Measurements from ENCODE around the gene VMAC.
A peak's percentile ranks its signal among the peaks of the same experiment; 100 is the strongest.

DNA sequence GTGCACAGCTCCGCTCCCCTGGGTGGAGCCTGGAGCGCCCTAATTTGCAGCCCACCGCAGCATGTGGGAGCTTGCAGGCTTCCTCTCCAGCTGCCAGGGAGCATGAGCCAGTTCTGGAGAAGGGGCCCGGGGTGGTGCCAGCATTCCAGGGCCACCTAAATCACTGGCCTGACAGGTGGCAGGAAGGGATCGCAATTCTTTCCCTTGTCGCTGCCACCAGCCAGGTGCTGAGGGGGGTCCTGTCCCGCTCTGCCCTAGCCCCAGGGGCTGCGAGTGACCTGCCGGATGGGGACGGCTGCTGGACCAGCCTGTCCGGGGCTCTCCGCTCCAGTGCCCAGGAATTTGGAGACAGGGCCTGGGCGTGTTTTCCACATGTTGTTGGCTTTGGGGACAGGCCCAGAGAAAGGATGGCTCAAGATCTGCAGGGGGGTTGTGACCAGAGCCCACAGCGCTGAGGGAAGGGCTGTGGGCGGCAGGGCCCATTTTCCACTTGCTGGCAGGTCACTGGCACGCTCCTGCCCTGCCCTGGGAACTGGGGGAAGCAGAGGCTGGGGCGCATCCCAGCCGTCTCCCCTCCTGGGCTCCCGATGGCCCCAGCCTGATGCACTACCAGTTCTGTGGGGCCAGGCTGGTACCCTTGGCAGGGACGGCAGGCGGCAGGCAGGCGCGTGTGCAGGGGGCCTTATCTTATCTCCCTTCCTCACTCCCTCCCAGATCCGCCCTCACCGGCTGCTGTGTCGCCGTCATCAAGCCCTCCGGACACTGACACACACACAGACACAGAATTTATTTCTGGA, 10.6 kb upstream of the VMAC start:
- TF ChIP-seq, protein P1, sequence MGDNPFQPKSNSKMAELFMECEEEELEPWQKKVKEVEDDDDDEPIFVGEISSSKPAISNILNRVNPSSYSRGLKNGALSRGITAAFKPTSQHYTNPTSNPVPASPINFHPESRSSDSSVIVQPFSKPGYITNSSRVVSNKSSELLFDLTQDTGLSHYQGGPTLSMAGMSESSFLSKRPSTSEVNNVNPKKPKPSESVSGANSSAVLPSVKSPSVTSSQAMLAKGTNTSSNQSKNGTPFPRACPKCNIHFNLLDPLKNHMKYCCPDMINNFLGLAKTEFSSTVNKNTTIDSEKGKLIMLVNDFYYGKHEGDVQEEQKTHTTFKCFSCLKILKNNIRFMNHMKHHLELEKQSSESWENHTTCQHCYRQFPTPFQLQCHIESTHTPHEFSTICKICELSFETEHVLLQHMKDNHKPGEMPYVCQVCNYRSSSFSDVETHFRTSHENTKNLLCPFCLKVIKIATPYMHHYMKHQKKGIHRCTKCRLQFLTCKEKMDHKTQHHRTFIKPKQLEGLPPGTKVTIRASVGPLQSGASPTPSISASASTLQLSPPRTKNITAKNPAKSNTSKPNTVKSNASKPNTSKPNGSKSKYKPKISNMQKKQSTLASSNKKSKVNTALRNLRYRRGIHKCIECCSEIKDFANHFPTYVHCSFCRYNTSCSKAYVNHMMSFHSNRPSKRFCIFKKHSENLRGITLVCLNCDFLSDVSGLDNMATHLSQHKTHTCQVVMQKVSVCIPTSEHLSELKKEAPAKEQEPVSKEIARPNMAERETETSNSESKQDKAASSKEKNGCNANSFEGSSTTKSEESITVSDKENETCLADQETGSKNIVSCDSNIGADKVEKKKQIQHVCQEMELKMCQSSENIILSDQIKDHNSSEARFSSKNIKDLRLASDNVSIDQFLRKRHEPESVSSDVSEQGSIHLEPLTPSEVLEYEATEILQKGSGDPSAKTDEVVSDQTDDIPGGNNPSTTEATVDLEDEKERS (CRISPR knock-in tag; IDR thresholded peaks at IDR 0.05), result no peak
- TF ChIP-seq CTCF (CRISPR knock-in tag; IDR thresholded peaks at IDR 0.05) (no peak), SNRNP70 (IDR thresholded peaks at IDR 0.05; ENCODE audit: low read depth, low read length) (no peak), SMAD1 (CRISPR knock-in tag; IDR thresholded peaks at IDR 0.05; ENCODE audit: borderline replicate concordance, low read depth) (no peak), ZNF263 (CRISPR knock-in tag; IDR thresholded peaks at IDR 0.05) (no peak), ZSCAN29 (CRISPR knock-in tag; conservative IDR thresholded peaks at IDR 0.05) (no peak), POLR2A (IDR thresholded peaks at IDR 0.05; ENCODE audit: insufficient read depth in 1 of 2, low read depth in 2 of 2, low read length in 2 of 2) (peak in 1 of 2 experiments; percentile 48; a peak in 1 of 4 replicates), HOMEZ (CRISPR knock-in tag; IDR thresholded peaks at IDR 0.05; ENCODE audit: low read depth) (no peak)
- TF ChIP-seq, protein P2, sequence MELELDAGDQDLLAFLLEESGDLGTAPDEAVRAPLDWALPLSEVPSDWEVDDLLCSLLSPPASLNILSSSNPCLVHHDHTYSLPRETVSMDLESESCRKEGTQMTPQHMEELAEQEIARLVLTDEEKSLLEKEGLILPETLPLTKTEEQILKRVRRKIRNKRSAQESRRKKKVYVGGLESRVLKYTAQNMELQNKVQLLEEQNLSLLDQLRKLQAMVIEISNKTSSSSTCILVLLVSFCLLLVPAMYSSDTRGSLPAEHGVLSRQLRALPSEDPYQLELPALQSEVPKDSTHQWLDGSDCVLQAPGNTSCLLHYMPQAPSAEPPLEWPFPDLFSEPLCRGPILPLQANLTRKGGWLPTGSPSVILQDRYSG (CRISPR knock-in tag; IDR thresholded peaks at IDR 0.05), result no peak
